ENCODE results near the gene PIK3R3.
"Not testable (repeated sequence)": the region's sequence is repeated elsewhere in the genome, so short reads cannot be mapped to it uniquely, and the experiment has no call there.

PIK3R3 gene

GRCh38 chr1:46062651-46063319 is 69.6 kb downstream of the PIK3R3 start:
- DNase-seq: no peak

GRCh38 chr1:46061146-46061545 is 71.3 kb downstream of the PIK3R3 start:
- DNase-seq: no peak

- DNase-seq: no peak
Observed at GRCh38 chr1:46058936-46059335, 73.5 kb downstream of the PIK3R3 start.

GRCh38 chr1:46057781-46058180 is 74.6 kb downstream of the PIK3R3 start:
- no peak for DNase-seq

- not testable (repeated sequence) for DNase-seq
Observed at GRCh38 chr1:46057215-46057614, 75.2 kb downstream of the PIK3R3 start.

- DNase-seq: no peak
Observed at GRCh38 chr1:46056325-46056724, 76.1 kb downstream of the PIK3R3 start.

- DNase-seq: no peak
Observed at GRCh38 chr1:46053734-46054133, 78.7 kb downstream of the PIK3R3 start.

- no peak for DNase-seq
Observed at GRCh38 chr1:46044116-46044515, 88.3 kb downstream of the PIK3R3 start.

GRCh38 chr1:46043458-46044017 is 88.9 kb downstream of the PIK3R3 start:
- no peak for DNase-seq

GRCh38 chr1:46041974-46042373 is 90.5 kb downstream of the PIK3R3 start:
- no peak for DNase-seq

GRCh38 chr1:46041551-46041950 is 90.9 kb downstream of the PIK3R3 start:
- DNase-seq: no peak

- no peak for DNase-seq
Observed at GRCh38 chr1:46039571-46040052, 92.8 kb downstream of the PIK3R3 start.

GRCh38 chr1:46036894-46037839 is 95.3 kb downstream of the PIK3R3 start:
- peak; percentile 86 for DNase-seq

- DNase-seq: no peak
Observed at GRCh38 chr1:46034601-46035516, 97.6 kb downstream of the PIK3R3 start.

- no peak for DNase-seq
Observed at GRCh38 chr1:46030876-46031660, 101.4 kb downstream of the PIK3R3 start.

GRCh38 chr1:46030074-46030870 is 102.2 kb downstream of the PIK3R3 start:
- no peak for DNase-seq

- DNase-seq: no peak
Observed at GRCh38 chr1:46027788-46028573, 104.4 kb downstream of the PIK3R3 start.

- no peak for DNase-seq
Observed at GRCh38 chr1:46026531-46026930, 105.9 kb downstream of the PIK3R3 start.

GRCh38 chr1:46021046-46021996 is 111.1 kb downstream of the PIK3R3 start:
- DNase-seq: no peak

All from midbrain (tissue), 1 donor.